Activated CD8-positive, alpha-beta memory T cell treated with anti-CD3 and anti-CD28 coated beads for 48 hours (primary cell): ENCODE measurements around the gene PCDHA5.
"Not testable (repeated sequence)": the region's sequence is repeated elsewhere in the genome, so short reads cannot be mapped to it uniquely, and the experiment has no call there.

Experiments used
- DNase-seq, 3 experiments: peaks; one replicate each; pipeline ENCODE4 v3.0.0-alpha.2; 2020; ENCODE audit warnings: low read depth in 2 of 3, low spot score in 2 of 3

PCDHA5 gene

DNA sequence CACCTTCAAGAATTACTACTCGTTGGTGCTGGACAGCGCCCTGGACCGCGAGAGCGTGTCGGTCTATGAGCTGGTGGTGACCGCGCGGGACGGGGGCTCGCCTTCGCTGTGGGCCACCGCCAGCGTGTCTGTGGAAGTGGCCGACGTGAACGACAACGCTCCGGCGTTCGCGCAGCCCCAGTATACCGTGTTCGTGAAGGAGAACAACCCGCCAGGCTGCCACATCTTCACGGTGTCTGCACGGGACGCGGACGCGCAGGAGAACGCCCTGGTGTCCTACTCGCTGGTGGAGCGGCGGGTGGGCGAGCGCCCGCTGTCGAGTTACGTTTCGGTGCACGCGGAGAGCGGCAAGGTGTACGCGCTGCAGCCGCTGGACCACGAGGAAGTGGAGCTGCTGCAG lies 1.6 kb downstream of the PCDHA5 start:
- DNase-seq = not testable (repeated sequence)

DNA sequence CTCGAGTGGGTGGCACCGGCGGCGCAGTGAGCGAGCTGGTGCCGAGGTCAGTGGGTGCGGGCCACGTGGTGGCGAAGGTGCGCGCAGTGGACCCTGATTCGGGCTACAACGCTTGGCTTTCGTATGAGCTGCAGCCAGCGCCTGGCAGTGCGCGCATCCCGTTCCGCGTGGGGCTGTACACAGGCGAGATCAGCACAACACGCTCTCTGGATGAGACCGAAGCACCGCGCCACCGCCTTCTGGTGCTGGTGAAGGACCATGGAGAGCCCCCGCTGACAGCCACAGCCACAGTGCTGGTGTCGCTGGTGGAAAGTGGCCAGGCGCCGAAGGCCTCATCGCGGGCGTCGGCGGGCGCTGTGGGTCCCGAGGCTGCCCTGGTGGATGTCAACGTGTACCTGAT lies 2.1 kb downstream of the PCDHA5 start:
- no peak for DNase-seq

DNA sequence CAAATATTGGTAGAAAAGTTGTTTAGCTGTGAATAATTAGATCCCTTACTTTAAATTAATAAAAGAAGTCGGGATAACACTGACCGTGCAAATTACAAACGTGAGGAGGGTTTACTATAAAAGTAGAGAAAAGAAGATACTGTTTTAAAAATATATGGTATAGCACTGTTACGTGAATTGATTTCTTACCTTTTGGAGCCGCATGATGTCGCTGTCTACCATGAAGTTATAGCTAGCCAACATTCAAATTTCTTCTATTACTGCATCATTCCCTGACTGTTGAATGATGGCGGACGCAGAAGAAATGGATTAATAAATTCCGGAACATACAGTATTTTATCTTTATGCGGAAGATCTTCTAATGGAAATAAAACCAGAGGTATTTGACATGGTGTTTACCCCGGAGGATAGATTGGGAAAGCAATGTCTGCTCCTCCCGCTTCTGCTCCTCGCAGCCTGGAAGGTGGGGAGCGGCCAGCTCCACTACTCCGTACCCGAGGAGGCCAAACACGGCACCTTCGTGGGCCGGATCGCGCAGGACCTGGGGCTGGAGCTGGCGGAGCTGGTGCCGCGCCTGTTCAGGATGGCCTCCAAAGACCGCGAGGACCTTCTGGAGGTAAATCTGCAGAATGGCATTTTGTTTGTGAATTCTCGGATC lies 6.4 kb downstream of the PCDHA5 start, which contains the start of gene PCDHA6:
PCDHA6 (plus strand) TSS at position 257 of the 658 bp plus-strand sequence; CDS start at position 389, 132 bp downstream.
- no peak for DNase-seq

DNA sequence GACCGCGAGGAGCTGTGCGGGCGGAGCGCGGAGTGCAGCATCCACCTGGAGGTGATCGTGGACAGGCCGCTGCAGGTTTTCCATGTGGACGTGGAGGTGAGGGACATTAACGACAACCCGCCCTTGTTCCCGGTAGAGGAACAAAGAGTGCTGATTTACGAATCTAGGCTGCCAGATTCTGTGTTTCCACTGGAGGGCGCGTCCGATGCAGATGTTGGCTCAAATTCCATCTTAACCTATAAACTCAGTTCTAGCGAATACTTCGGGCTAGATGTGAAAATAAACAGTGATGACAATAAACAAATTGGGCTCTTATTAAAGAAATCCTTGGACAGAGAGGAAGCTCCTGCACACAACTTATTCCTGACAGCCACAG lies 6.9 kb downstream of the PCDHA5 start:
- DNase-seq = no peak

DNA sequence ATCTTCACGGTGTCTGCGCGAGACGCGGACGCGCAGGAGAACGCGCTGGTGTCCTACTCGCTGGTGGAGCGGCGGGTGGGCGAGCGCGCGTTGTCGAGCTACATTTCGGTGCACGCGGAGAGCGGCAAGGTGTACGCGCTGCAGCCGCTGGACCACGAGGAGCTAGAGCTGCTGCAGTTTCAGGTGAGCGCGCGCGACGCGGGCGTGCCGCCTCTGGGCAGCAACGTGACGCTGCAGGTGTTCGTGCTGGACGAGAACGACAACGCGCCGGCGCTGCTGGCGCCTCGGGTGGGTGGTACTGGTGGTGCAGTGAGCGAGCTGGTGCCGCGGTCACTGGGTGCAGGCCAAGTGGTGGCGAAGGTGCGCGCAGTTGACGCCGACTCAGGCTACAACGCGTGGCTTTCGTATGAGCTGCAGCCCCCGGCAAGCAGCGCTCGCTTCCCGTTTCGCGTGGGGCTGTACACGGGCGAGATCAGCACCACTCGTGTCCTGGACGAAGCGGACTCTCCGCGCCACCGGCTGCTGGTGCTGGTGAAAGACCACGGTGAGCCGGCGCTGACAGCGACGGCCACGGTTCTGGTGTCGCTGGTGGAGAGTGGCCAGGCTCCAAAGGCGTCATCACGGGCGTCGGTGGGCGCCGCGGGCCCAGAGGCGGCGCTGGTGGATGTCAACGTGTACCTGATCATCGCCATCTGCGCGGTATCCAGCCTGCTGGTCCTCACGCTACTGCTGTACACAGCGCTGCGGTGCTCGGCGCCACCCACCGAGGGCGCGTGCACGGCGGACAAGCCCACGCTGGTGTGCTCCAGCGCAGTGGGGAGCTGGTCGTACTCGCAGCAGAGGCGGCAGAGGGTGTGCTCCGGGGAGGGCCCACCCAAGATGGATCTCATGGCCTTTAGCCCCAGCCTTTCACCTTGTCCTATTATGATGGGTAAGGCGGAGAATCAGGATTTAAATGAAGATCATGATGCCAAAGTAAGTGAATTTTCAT lies 8.4 kb downstream of the PCDHA5 start:
- DNase-seq = not testable (repeated sequence)

DNA sequence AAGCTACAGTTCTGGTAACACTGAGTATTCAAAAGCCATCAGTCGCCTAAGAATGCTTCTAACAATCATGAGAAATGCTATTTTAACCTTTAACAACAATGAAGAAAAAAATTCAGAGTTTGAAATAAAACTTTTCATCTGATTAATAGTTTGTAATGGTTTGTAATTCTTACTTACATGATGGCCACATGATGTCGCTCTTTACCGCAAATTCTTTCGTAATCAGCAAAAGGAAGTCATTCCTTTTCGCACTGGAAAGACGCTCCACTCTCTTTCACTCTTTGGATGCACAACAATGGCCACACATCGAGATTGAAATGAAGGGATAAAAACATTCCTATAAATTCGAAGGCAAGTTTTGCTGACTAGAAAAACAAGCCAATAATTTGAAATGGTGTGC lies 12.6 kb downstream of the PCDHA5 start, which contains the start of gene PCDHA7:
PCDHA7 (plus strand) TSS at position 277 of the 400 bp plus-strand sequence; CDS start at position 392, 115 bp downstream.
- DNase-seq = no peak

DNA sequence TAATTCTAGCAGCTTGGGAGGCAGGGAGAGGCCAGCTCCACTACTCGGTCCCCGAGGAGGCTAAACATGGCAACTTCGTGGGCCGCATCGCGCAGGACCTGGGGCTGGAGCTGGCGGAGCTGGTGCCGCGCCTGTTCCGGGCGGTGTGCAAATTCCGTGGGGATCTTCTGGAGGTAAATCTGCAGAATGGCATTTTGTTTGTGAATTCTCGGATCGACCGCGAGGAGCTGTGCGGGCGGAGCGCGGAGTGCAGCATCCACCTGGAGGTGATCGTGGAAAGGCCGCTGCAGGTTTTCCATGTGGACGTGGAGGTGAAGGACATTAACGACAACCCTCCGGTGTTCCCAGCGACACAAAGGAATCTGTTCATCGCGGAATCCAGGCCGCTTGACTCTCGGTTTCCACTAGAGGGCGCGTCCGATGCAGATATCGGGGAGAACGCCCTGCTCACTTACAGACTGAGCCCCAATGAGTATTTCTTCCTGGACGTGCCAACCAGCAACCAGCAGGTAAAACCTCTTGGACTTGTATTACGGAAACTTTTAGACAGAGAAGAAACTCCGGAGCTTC lies 13.1 kb downstream of the PCDHA5 start:
- DNase-seq = not testable (repeated sequence)

DNA sequence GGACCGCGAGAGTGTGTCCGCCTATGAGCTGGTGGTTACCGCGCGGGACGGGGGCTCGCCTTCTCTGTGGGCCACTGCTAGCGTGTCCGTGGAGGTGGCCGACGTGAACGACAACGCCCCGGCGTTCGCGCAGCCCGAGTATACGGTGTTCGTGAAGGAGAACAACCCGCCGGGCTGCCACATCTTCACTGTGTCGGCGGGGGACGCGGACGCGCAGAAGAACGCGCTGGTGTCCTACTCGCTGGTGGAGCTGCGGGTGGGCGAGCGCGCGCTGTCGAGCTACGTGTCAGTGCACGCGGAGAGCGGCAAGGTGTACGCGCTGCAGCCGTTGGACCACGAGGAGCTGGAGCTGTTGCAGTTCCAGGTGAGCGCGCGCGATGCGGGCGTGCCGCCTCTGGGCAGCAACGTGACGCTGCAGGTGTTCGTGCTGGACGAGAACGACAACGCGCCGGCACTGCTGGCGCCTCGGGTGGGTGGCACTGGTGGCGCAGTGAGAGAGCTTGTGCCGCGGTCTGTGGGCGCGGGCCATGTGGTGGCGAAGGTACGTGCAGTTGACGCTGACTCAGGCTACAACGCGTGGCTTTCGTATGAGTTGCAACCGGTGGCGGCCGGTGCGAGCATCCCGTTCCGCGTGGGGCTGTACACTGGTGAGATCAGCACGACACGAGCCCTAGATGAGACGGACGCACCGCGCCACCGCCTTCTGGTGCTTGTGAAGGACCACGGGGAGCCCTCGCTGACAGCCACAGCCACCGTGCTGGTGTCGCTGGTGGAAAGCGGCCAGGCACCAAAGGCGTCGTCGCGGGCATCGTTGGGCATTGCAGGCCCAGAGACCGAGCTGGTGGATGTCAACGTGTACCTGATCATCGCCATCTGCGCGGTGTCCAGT lies 14.5 kb downstream of the PCDHA5 start:
- DNase-seq = no peak

DNA sequence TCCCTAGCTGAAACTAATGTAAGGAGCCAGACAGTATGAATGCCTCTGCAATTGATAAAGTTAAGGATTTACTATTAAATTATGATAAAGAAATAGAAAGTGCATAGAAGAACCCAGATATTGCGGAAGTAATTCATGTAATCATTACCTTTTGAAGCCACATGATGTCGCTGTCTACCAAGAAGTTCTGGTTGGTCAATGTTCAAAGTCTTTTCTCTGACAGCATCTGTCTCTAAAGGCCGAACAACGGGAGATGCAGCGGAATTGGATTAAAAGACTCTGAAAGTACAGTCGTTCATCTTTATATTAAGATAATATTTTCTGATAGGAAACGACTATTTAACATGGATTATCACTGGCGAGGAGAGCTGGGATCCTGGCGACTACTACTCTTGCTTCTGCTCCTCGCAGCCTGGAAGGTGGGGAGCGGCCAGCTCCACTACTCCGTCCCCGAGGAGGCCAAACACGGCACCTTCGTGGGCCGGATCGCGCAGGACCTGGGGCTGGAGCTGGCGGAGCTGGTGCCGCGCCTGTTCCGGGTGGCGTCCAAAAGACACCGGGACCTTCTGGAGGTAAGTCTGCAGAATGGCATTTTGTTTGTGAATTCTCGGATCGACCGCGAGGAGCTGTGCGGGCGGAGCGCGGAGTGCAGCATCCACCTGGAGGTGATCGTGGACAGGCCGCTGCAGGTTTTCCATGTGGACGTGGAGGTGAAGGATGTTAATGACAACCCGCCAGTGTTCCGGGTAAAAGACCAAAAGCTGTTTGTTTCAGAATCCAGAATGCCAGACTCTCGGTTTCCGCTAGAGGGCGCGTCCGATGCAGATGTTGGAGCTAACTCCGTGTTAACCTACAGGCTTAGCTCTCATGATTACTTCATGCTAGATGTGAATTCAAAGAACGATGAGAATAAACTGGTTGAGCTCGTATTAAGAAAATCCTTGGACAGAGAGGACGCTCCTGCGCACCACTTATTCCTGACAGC lies 19.9 kb downstream of the PCDHA5 start, which contains the start of gene PCDHA8:
PCDHA8 (plus strand) TSS at position 210 of the 985 bp plus-strand sequence; CDS start at position 345, 135 bp downstream.
- DNase-seq = no peak

DNA sequence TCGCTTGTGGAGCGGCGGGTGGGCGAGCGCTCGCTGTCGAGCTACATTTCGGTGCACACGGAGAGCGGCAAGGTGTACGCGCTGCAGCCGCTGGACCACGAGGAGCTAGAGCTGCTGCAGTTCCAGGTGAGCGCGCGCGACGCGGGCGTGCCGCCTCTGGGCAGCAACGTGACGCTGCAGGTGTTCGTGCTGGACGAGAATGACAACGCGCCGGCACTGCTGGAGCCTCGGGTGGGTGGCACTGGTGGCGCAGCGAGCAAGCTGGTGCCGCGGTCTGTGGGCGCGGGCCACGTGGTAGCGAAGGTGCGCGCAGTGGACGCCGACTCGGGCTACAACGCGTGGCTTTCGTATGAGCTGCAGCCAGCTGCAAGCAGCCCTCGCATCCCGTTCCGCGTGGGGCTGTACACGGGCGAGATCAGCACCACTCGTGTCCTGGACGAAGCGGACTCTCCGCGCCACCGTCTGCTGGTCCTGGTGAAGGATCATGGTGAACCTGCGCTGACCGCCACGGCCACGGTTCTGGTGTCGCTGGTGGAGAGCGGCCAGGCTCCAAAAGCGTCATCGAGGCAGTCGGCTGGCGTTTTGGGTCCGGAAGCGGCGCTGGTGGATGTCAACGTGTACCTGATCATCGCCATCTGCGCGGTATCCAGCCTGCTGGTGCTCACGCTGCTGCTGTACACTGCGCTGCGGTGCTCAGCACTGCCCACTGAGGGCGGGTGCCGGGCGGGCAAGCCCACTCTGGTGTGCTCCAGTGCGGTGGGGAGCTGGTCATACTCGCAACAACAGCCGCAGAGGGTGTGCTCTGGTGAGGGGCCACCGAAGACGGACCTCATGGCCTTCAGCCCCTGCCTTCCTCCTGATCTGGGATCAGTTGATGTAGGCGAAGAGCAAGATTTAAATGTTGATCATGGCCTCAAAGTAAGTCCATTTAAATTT lies 21.7 kb downstream of the PCDHA5 start:
- DNase-seq = no peak

DNA sequence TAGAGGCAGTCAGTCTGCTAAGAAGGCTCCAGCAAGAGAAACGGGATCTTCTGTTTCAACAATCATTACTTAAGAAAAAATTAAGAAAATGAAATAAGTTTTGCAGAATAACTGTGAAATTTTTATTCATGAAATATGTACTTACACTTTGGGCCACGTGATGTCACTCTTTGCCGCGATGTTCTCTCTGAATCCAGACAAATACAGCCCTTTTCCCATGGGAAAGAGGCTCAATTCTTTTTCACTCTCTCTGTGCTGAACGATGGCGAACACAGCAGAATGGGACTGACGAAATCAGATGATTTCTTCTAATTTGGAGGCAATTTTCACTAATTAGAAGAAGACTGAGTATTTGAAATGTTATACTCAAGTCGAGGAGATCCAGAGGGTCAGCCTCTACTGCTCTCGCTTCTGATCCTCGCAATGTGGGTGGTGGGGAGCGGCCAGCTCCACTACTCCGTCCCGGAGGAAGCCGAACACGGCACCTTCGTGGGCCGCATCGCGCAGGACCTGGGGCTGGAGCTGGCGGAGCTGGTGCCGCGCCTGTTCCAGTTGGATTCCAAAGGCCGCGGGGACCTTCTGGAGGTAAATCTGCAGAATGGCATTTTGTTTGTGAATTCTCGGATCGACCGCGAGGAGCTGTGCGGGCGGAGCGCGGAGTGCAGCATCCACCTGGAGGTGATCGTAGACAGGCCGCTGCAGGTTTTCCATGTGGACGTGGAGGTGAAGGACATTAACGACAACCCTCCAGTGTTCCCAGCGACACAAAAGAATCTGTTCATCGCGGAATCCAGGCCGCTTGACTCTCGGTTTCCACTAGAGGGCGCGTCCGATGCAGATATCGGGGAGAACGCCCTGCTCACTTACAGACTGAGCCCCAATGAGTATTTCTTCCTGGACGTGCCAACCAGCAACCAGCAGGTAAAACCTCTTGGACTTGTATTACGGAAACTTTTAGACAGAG lies 27.0 kb downstream of the PCDHA5 start, which contains the start of gene PCDHA9:
PCDHA9 (plus strand) TSS at position 244 of the 964 bp plus-strand sequence; CDS start at position 358, 114 bp downstream.
- DNase-seq = not testable (repeated sequence)

DNA sequence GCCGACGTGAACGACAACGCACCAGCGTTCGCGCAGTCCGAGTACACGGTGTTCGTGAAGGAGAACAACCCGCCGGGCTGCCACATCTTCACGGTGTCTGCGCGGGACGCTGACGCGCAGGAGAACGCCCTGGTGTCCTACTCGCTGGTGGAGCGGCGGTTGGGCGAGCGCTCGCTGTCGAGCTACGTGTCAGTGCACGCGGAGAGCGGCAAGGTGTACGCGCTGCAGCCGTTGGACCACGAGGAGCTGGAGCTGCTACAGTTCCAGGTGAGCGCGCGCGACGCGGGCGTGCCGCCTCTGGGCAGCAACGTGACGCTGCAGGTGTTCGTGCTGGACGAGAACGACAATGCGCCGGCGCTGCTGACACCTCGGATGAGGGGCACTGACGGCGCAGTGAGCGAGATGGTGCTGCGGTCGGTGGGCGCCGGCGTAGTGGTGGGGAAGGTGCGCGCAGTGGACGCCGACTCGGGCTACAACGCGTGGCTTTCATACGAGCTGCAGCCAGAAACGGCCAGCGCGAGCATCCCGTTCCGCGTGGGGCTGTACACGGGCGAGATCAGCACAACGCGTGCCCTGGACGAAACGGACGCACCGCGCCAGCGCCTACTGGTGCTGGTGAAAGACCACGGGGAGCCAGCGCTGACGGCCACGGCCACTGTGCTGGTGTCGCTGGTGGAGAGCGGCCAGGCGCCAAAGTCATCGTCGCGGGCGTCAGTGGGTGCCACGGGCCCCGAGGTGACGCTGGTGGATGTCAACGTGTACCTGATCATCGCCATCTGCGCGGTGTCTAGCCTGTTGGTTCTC lies 28.6 kb downstream of the PCDHA5 start:
- DNase-seq = not testable (repeated sequence)

DNA sequence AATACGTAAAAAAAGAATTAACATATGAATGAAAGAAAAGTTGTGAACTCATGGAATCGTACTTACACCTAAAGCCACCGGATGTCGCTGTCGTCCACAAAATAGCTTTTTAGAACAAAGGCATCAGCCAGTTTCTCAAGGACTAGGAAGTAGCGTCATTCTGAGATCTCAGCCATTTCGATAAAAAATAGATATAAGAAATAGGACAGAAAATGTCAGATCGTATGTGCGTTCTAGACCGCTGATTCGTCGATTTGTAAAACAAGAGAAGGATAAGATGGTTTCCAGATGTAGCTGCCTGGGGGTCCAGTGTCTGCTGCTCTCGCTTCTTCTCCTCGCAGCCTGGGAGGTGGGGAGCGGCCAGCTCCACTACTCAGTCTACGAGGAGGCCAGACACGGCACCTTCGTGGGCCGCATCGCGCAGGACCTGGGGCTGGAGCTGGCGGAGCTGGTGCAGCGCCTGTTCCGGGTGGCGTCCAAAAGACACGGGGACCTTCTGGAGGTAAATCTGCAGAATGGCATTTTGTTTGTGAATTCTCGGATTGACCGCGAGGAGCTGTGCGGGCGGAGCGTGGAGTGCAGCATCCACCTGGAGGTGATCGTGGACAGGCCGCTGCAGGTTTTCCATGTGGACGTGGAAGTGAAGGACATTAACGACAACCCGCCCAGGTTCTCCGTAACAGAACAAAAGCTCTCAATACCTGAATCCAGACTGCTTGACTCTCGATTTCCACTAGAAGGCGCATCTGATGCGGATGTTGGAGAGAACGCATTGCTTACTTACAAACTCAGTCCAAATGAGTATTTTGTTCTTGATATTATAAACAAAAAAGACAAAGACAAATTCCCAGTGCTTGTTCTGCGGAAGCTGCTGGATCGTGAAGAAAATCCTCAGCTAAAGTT lies 34.6 kb downstream of the PCDHA5 start, which contains the start of gene PCDHA10:
PCDHA10 (plus strand) TSS at position 126 of the 903 bp plus-strand sequence; CDS start at position 278, 152 bp downstream.
- DNase-seq = no peak

DNA sequence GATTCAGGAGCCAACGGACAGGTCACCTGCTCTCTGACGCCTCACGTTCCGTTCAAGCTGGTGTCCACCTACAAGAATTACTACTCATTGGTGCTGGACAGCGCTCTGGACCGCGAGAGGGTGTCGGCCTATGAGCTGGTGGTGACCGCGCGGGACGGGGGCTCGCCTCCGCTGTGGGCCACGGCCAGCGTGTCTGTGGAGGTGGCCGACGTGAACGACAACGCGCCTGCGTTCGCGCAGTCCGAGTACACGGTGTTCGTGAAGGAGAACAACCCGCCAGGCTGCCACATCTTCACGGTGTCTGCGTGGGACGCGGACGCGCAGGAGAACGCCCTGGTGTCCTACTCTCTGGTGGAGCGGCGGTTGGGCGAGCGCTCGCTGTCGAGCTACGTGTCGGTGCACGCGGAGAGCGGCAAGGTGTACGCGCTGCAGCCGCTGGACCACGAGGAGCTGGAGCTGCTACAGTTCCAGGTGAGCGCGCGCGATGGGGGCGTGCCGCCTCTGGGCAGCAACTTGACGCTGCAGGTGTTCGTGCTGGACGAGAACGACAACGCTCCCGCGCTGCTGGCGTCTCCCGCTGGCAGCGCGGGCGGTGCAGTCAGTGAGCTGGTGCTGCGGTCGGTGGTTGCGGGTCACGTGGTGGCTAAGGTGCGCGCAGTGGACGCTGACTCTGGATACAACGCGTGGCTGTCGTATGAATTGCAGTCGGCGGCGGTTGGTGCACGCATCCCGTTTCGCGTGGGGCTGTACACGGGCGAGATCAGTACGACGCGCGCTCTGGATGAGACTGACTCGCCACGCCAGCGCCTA lies 36.0 kb downstream of the PCDHA5 start:
- DNase-seq = no peak
